GM12801 (cell line): Measurements from ENCODE around the gene AOPEP.

Experiments
- CTCF ChIP-seq: IDR thresholded peaks from one replicate; pipeline ENCODE4 v1.5.1; 2011; ENCODE audit warnings: control low read depth; ENCODE audit not compliant: insufficient read length; ENCODE audit errors: extremely low read depth

Gene AOPEP

GRCh38 chr9:94718936-94719335, 7.6 kb upstream of the AOPEP start:
- no peak for TF ChIP-seq CTCF

- TF ChIP-seq CTCF, result no peak
These were observed 6.6 kb upstream of the AOPEP start for GRCh38 chr9:94719878-94720277.

- TF ChIP-seq CTCF, result no peak
These were observed 5.5 kb upstream of the AOPEP start for GRCh38 chr9:94720846-94721549.

GRCh38 chr9:94721754-94722153, 4.7 kb upstream of the AOPEP start:
- no peak for TF ChIP-seq CTCF

GRCh38 chr9:94725293-94725692, 1.2 kb upstream of the AOPEP start:
- no peak for TF ChIP-seq CTCF

GRCh38 chr9:94728719-94729118, 2.2 kb downstream of the AOPEP start:
- TF ChIP-seq CTCF, result no peak

- no peak for TF ChIP-seq CTCF
These were observed 2.7 kb downstream of the AOPEP start for GRCh38 chr9:94729199-94729598.
